ENCODE measurements around the gene ZNF747. TPM values are rescaled to one million over a fixed set of nuclear protein-coding genes. Genes with fewer than 3 reads are reported as not detected.
"Not testable (repeated sequence)": the region's sequence is repeated elsewhere in the genome, so short reads cannot be mapped to it uniquely, and the experiment has no call there.

ZNF747 gene
- total RNA-seq, 1 donor, result 16.6 TPM

DNA sequence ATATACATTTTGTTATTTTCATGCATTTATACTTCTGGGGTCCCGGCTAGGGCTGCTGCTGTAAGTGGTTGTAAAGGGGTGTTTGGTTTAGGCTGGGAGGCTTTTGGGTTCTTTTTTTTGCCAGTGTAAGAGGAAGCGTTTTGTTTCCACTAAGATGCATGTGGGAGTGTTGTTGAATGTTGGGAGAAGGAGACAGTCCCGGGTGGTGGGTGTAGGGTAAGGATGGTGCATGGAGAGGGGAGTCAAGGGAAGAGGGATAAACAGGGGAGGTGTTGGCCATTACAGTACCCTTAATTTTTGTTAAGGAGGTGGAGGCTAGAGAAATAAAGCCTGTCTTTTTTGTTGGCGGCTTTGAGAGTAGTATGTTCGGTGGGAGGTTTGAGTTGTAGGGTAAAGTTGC, 8.4 kb upstream of the ZNF747 start:
- no peak overlapping the region for H3K27ac ChIP-seq (ENCODE audit: low read depth, low read length)
- H2AFZ ChIP-seq (ENCODE audit: low read length), result no peak overlapping the region
- H3K36me3 ChIP-seq (ENCODE audit: insufficient read depth, low read length), result no peaks in the 10 kb centered on the region
- no peaks in the 10 kb centered on the region for H3K27me3 ChIP-seq (ENCODE audit: insufficient read depth, low read length)
- no peak overlapping the region for H3K4me2 ChIP-seq (ENCODE audit: insufficient read depth, low read length)
- H4K20me1 ChIP-seq (ENCODE audit: insufficient read depth, low read length), result no peaks in the 10 kb centered on the region
- H3K4me3 ChIP-seq (ENCODE audit: insufficient read depth, low read length), result no peak overlapping the region
- no peaks in the 10 kb centered on the region for H3K9me3 ChIP-seq (ENCODE audit: low read depth, low read length)
- peaks cover 12% of the 10 kb centered on the region for H3K4me1 ChIP-seq (ENCODE audit: insufficient read depth, low read length)
- TF ChIP-seq, protein P1, sequence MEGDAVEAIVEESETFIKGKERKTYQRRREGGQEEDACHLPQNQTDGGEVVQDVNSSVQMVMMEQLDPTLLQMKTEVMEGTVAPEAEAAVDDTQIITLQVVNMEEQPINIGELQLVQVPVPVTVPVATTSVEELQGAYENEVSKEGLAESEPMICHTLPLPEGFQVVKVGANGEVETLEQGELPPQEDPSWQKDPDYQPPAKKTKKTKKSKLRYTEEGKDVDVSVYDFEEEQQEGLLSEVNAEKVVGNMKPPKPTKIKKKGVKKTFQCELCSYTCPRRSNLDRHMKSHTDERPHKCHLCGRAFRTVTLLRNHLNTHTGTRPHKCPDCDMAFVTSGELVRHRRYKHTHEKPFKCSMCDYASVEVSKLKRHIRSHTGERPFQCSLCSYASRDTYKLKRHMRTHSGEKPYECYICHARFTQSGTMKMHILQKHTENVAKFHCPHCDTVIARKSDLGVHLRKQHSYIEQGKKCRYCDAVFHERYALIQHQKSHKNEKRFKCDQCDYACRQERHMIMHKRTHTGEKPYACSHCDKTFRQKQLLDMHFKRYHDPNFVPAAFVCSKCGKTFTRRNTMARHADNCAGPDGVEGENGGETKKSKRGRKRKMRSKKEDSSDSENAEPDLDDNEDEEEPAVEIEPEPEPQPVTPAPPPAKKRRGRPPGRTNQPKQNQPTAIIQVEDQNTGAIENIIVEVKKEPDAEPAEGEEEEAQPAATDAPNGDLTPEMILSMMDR (IDR thresholded peaks at IDR 0.05; ENCODE audit: extremely low read depth, low read depth, low read length), result no peak
- H3K79me2 ChIP-seq (ENCODE audit: insufficient read depth, low read length), result no peaks in the 10 kb centered on the region
- no peak for DNase-seq (ENCODE audit: insufficient read length, low spot score, missing footprints)

DNA sequence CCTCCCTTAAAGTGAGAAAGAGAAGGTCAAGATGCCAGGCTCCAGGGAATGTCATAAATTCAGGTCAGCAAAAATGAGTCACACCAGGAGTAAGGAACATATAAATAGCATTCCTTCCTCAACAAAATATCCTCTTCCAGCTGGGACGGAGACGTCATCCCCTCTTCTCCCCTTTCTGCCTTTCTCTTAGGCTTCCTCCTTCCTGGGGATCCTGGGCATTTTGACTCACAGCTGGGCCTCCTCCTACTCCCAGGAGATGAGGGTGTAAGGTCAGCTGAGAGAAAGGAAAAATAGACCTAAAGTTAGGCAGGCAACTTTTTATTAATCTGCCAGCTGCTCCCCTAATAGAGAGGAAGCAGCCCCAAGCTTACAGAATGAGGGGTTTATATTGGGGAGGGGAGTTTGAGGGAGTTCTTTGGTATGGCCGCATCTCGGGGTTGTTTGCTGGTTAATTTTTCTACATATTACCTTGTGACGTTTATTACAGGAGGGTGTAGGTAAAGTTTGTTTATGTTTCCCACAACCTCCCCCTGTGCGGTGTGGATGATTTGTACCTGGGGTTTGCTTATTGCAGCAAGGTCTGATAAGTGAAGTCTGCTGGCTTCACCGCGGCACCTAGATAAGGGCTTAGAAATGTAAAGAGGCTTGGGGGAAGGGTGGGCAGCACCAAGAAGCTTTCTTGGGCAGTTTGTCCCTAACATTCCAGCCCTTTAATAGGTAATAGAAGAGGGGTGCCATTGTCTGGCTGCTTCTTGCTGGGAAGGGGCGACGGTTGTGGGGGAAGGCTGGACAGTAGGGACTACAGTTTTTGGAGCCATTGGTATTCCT, 7.1 kb upstream of the ZNF747 start:
- Histone ChIP-seq H3K79me2 (ENCODE audit: insufficient read depth, low read length) (no peaks in the 10 kb centered on the region), H3K9me3 (ENCODE audit: low read depth, low read length) (no peaks in the 10 kb centered on the region), H3K4me3 (ENCODE audit: insufficient read depth, low read length) (no peak overlapping the region), H3K36me3 (ENCODE audit: insufficient read depth, low read length) (no peaks in the 10 kb centered on the region), H3K27me3 (ENCODE audit: insufficient read depth, low read length) (no peaks in the 10 kb centered on the region), H3K4me2 (ENCODE audit: insufficient read depth, low read length) (peak overlapping the region; percentile 51), H3K4me1 (ENCODE audit: insufficient read depth, low read length) (peaks cover 12% of the 10 kb centered on the region), H4K20me1 (ENCODE audit: insufficient read depth, low read length) (no peaks in the 10 kb centered on the region), H2AFZ (ENCODE audit: low read length) (peak overlapping the region; percentile 77), H3K27ac (ENCODE audit: low read depth, low read length) (peak overlapping the region; percentile 48)
- peak; percentile 97 for DNase-seq (ENCODE audit: insufficient read length, low spot score, missing footprints)
- TF ChIP-seq, protein P1 (IDR thresholded peaks at IDR 0.05; ENCODE audit: extremely low read depth, low read depth, low read length), result no peak

DNA sequence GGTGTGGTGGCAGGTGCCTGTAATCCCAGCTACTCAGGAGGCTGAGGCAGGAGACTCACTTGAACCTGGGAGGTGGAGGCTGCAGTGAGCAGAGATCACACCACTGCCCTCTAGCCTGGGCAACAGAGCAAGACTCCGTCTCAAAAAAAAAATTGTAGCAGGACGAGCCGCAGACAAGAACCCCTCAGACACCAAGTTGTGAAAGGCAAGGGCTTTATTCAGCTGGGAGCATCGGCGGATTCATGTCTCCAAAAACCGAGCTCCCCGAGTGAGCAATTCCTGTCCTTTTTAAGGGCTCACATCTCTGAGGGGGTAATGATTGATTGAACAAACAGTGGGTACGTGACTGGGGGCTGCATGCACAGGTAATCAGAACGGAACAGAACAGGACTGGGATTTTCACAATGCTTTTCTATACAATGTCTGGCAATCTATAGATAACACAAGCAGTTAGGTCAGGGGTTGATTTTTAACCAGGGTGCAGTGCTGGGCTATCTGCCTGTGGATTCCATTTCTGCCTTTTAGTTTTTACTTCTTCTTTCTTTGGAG, 6.3 kb upstream of the ZNF747 start:
- not testable (repeated sequence) for H3K36me3 ChIP-seq (ENCODE audit: insufficient read depth, low read length); DNase-seq (ENCODE audit: insufficient read length, low spot score, missing footprints); H4K20me1 ChIP-seq (ENCODE audit: insufficient read depth, low read length); H3K9me3 ChIP-seq (ENCODE audit: low read depth, low read length); H3K4me3 ChIP-seq (ENCODE audit: insufficient read depth, low read length); H3K4me2 ChIP-seq (ENCODE audit: insufficient read depth, low read length); H3K79me2 ChIP-seq (ENCODE audit: insufficient read depth, low read length); H3K27me3 ChIP-seq (ENCODE audit: insufficient read depth, low read length)
- peaks cover 13% of the 10 kb centered on the region for H3K4me1 ChIP-seq (ENCODE audit: insufficient read depth, low read length)
- H3K27ac ChIP-seq (ENCODE audit: low read depth, low read length), result peak overlapping the region; percentile 11
- H2AFZ ChIP-seq (ENCODE audit: low read length), result peak overlapping the region; percentile 77

DNA sequence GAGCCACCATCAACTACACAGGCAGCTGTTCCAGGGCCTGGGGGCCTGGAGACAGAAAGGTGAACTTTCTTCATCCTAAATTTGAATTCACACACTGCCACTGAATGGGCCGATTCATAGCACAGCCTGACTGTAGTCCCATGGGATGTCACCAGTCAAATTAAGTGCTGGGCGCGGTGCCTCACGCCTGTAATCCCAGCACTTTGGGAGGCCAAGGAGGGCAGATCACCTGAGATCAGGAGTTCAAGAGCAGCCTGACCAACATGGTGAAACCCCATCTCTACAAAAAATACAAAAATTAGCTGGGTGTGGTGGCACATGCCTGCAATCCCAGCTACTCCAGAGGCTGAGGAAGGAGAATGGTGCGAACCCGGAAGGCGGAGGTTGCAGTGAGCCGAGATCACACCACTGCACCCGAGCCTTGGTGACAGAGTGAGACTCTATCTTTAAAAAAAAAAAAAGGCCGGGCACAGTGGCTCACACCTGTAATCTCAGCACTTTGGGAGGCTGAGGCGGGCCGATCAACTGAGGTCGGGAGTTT, 5.4 kb upstream of the ZNF747 start:
- not testable (repeated sequence) for H3K27ac ChIP-seq (ENCODE audit: low read depth, low read length); H3K79me2 ChIP-seq (ENCODE audit: insufficient read depth, low read length); H3K4me3 ChIP-seq (ENCODE audit: insufficient read depth, low read length); H2AFZ ChIP-seq (ENCODE audit: low read length); DNase-seq (ENCODE audit: insufficient read length, low spot score, missing footprints); H4K20me1 ChIP-seq (ENCODE audit: insufficient read depth, low read length); H3K36me3 ChIP-seq (ENCODE audit: insufficient read depth, low read length); H3K27me3 ChIP-seq (ENCODE audit: insufficient read depth, low read length); H3K4me2 ChIP-seq (ENCODE audit: insufficient read depth, low read length); H3K9me3 ChIP-seq (ENCODE audit: low read depth, low read length)
- H3K4me1 ChIP-seq (ENCODE audit: insufficient read depth, low read length), result peaks cover 21% of the 10 kb centered on the region
